HepG2 (cell line): ENCODE results near the gene KCNJ5. TPM values are rescaled to one million over a fixed set of nuclear protein-coding genes. Genes with fewer than 3 reads are reported as not detected.

Experiments used
- ATAC-seq: fragments of 200-7000 bp; cut with Tn5 transposase; 3 replicates; pipeline ENCODE4 v1.9.1; 2020; ENCODE audit warnings: mild to moderate bottlenecking, moderate library complexity
- BruUV-seq: library from RNA; stranded (reverse); fragments of 400-500 nt; replicated peaks from 2 replicates; lab custom pipeline; 2021; lab: Mats Ljungman, UMichigan
- CTCF ChIA-PET: fragments of 300-600 bp; formaldehyde crosslinking; extraction: SDS; loops from one replicate; lab custom pipeline; 2021; ENCODE audit warnings: low total read pairs, inconsistent platforms, low intra/inter-chr PET ratio; lab: Yijun Ruan, JAX
- POLR2A ChIA-PET: fragments of 350-600 bp; sonication (Branson Sonifier 250); formaldehyde crosslinking; loops from one replicate; lab custom pipeline; 2020; ENCODE audit warnings: antibody characterized with exemption, inconsistent platforms; lab: Yijun Ruan, JAX
- DNase-seq: peaks from one replicate; pipeline ENCODE4 v3.0.0-alpha.2; 2015; ENCODE audit warnings: low spot score
- FAIRE-seq: peaks from 3 replicates; lab custom pipeline; 2011; peaks lifted over from hg19 to GRCh38; lab: Jason Lieb, UNC
- H2AFZ ChIP-seq: one replicate; pipeline ENCODE4 v1.6.1; 2011; ENCODE audit warnings: low read length, inconsistent platforms
- H3K27ac ChIP-seq: fragments of 300-600 bp; 3 replicates; pipeline ENCODE4 v1.8.0; 2011; ENCODE audit warnings: mixed run types, mild to moderate bottlenecking, mixed read lengths, low read length, inconsistent platforms; ENCODE audit not compliant: insufficient read depth; ENCODE audit errors: extremely low read length
- H3K27me3 ChIP-seq, 2 experiments: fragments of 200-600 bp in 1 of 2; 2 replicates in 1 of 2; 3 replicates in 1 of 2; pipeline versions ENCODE4 v1.6.0 to v1.8.0; 2011; ENCODE audit warnings: low read length in 2 of 2, mild to moderate bottlenecking in 2 of 2, moderate library complexity in 2 of 2, inconsistent platforms in 1 of 2; ENCODE audit not compliant: insufficient read depth in 2 of 2, control insufficient read depth in 1 of 2
- H3K36me3 ChIP-seq, 2 experiments: fragments of 200-600 bp in 1 of 2; replicated peaks in 1 of 2; 2 replicates in 1 of 2; 3 replicates in 1 of 2; pipeline versions ENCODE4 v1.5.1 to v1.8.0; 2011; ENCODE audit warnings: low read length in 2 of 2, inconsistent platforms in 1 of 2; ENCODE audit not compliant: insufficient read depth in 2 of 2, control insufficient read depth in 1 of 2
- H3K4me1 ChIP-seq: 2 replicates; pipeline ENCODE4 v1.5.1; 2012; ENCODE audit warnings: low read length, inconsistent platforms; ENCODE audit not compliant: insufficient read depth
- H3K4me2 ChIP-seq: 2 replicates; pipeline ENCODE4 v1.6.0; 2011; ENCODE audit warnings: low read depth, low read length, inconsistent platforms
- H3K4me3 ChIP-seq, 3 experiments: fragments of 200-600 bp in 1 of 3; sonication (generic), shearing (Covaris generic) in 1 of 3; replicated peaks in 1 of 3; 2 replicates each; pipeline ENCODE4 v1.5.1; 2011 to 2016; ENCODE audit warnings: low read length in 3 of 3, inconsistent platforms in 2 of 3, low read depth in 2 of 3, mild to moderate bottlenecking in 2 of 3, control low read depth in 1 of 3, mixed read lengths in 1 of 3; ENCODE audit not compliant: insufficient read depth in 1 of 3
- H3K79me2 ChIP-seq: one replicate; pipeline ENCODE4 v1.6.1; 2011; ENCODE audit warnings: low read length, inconsistent platforms; ENCODE audit not compliant: insufficient read depth
- H3K9ac ChIP-seq: 2 replicates; pipeline ENCODE4 v1.6.0; 2011; ENCODE audit warnings: mild to moderate bottlenecking, low read depth, low read length, inconsistent platforms; ENCODE audit not compliant: insufficient read depth
- H3K9me3 ChIP-seq: 2 replicates; pipeline ENCODE4 v1.5.1; 2012; ENCODE audit warnings: mild to moderate bottlenecking, low read length
- H4K20me1 ChIP-seq: 2 replicates; pipeline ENCODE4 v1.6.0; 2011; ENCODE audit warnings: inconsistent platforms, mild to moderate bottlenecking, low read length, moderate library complexity; ENCODE audit not compliant: insufficient read depth
- ATF1 ChIP-seq: IDR thresholded peaks from 2 replicates; pipeline ENCODE4 v1.6.1; 2016; ENCODE audit warnings: mild to moderate bottlenecking, control low read depth
- E2F2 ChIP-seq: sonication (generic); formaldehyde crosslinking; IDR thresholded peaks from 2 replicates; pipeline ENCODE4 v1.4.0; 2020; ENCODE audit warnings: missing genetic modification reagents, borderline replicate concordance
- GATAD1 ChIP-seq: IDR thresholded peaks from 2 replicates; pipeline ENCODE4 v1.6.1; 2016; ENCODE audit warnings: missing genetic modification reagents, missing compliant biosample characterization
- GTF2F1 ChIP-seq: fragments of 150-350 bp; IDR thresholded peaks from 2 replicates; pipeline ENCODE4 v1.6.1; 2014; ENCODE audit warnings: low read length
- REPIN1 ChIP-seq: sonication (generic); formaldehyde crosslinking; IDR thresholded peaks from 2 replicates; pipeline ENCODE4 v1.8.0; 2022; ENCODE audit warnings: missing genetic modification reagents, low read depth, mild to moderate bottlenecking, borderline replicate concordance
- TRIM24 ChIP-seq: sonication (generic); formaldehyde crosslinking; IDR thresholded peaks from 2 replicates; pipeline ENCODE4 v1.8.0; 2022; ENCODE audit warnings: mild to moderate bottlenecking, missing genetic modification reagents
- ZBTB42 ChIP-seq: sonication (generic); formaldehyde crosslinking; IDR thresholded peaks from 2 replicates; pipeline ENCODE4 v1.5.0; 2020; ENCODE audit warnings: mild to moderate bottlenecking, missing genetic modification reagents
- ZNF276 ChIP-seq: sonication (generic); formaldehyde crosslinking; IDR thresholded peaks from 2 replicates; pipeline ENCODE4 v1.4.0; 2020; ENCODE audit warnings: mild to moderate bottlenecking, low read depth, missing genetic modification reagents
- ZNF557 ChIP-seq: sonication (generic); formaldehyde crosslinking; IDR thresholded peaks from 2 replicates; pipeline ENCODE4 v1.4.0; 2020; ENCODE audit warnings: missing genetic modification reagents
- ZNF589 ChIP-seq: sonication (generic); formaldehyde crosslinking; conservative IDR thresholded peaks from 2 replicates; pipeline ENCODE4 v1.8.0; 2022; ENCODE audit warnings: mild to moderate bottlenecking, moderate library complexity, missing genetic modification reagents
- WGBS: methylation state at CpG from one replicate; pipeline ENCODE4 v1.1.6; 2017; ENCODE audit warnings: low lambda C conversion rate; 5-methylcytosine and 5-hydroxymethylcytosine counted together
- in situ Hi-C: cut with HindIII; loops from 2 replicates; pipeline ENCODE4 v1.10.0; 2017; ENCODE audit warnings: low pct_unique_long_range_greater_than_20kb; ENCODE audit not compliant: extremely low pct_ligation_motif_present
- intact Hi-C: fragments of 100-400 bp; cut with micrococcal nuclease; formaldehyde crosslinking; loops from one replicate; pipeline ENCODE4 v1.10.0; 2022; ENCODE audit not compliant: unreplicated experiment
- polyA plus RNA-seq, 8 experiments: library from polyadenylated mRNA; depleted of rRNA in 3 of 8; stranded (reverse) in 7 of 8; unstranded in 1 of 8; fragments of >200 nt; fragmentation: Illumina TruSeq in 4 of 8; extraction: Trizol in 4 of 8; gene quantifications; 2 replicates each; pipeline versions ENCODE4 v1.2.1 to v1.2.3, GENCODE V29; 2011 to 2016; ENCODE audit warnings: low read depth in 4 of 8, missing spikeins in 1 of 8, mixed read lengths in 1 of 8; ENCODE audit not compliant: insufficient read depth in 1 of 8
- total RNA-seq, 5 experiments: library from RNA; depleted of rRNA; stranded (reverse); fragments of >200 nt; fragmentation: Illumina TruSeq; extraction: Trizol; gene quantifications; 2 replicates each; pipeline ENCODE4 v1.2.3, GENCODE V29; 2016; ENCODE audit warnings: low read depth in 1 of 5

KCNJ5 gene
- total and polyA plus RNA-seq, 2 of the 13 experiments (the other 11 are each of a cell fraction or from before 2014, with no cell fraction given), result not detected

DNA sequence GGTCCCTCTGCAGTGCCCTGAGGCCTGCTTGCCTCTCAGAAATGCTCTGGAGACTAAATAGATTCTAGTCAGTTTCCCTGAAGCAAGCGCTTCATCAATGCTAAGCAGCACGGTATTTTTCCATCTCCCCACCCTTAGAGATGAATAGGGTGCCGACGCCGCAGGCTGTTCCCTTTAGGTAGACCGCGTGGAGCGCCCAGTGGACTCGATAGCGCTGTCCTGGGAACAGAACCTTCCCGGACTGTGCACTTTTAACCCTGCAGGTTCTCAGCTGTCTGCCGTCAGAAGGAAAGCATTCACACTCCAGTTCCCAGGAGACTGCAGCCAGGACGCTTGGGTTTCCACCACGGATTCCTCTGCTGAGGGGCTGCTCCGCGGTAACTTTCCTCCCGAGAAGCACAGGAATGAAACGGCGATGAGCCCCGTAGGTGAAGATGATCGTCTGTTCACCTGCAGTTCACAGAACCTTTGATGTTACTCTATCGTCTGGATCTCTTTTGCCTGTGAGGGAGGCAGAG lies 15.0 kb upstream of the KCNJ5 start:
- intact Hi-C loops, result no loop called here
- 19% methylated on average over 6 of the region's 22 CpGs for WGBS
- Histone ChIP-seq H4K20me1 (no peaks in the 10 kb centered on the region), H3K79me2 (no peaks in the 10 kb centered on the region), H3K9ac (no peak overlapping the region), H3K9me3 (no peaks in the 10 kb centered on the region), H2AFZ (no peak overlapping the region), H3K27me3 (peaks cover 6 to 40% of the 10 kb centered on the region in 2 experiments; a peak in 3 of 5 replicates), H3K27ac (no peak overlapping the region), H3K4me2 (no peak overlapping the region), H3K4me3 (no peak overlapping the region), H3K4me1 (0 out of 2 replicates have a peak, but pooled peaks cover 8% of the 10 kb centered on the region), H3K36me3 (no peaks in the 10 kb centered on the region)
- TF ChIP-seq ZNF276, result no peak
- no TSS peak for BruUV-seq
- ChIA-PET CTCF (no interaction called here), POLR2A (no interaction called here)
- in situ Hi-C loops, result loop anchor here (25.0 kb wide), 1 partner anchor 811 kb away; no protein-coding TSS in a partner anchor
- ATAC-seq, result peak; percentile 75
- no peak for FAIRE-seq
- no peak for DNase-seq

- Histone ChIP-seq H3K4me1 (0 out of 2 replicates have a peak, but pooled peaks cover 8% of the 10 kb centered on the region), H3K9me3 (no peaks in the 10 kb centered on the region), H3K4me2 (no peak overlapping the region), H3K27me3 (peaks cover 6 to 51% of the 10 kb centered on the region in 2 experiments; a peak in 3 of 5 replicates), H3K36me3 (no peaks in the 10 kb centered on the region), H2AFZ (no peak overlapping the region), H3K27ac (no peak overlapping the region), H3K79me2 (no peaks in the 10 kb centered on the region), H3K9ac (no peak overlapping the region), H3K4me3 (no peak overlapping the region), H4K20me1 (no peaks in the 10 kb centered on the region)
- no TSS peak for BruUV-seq
- FAIRE-seq, result no peak
- 61% methylated on average over 5 of the region's 5 CpGs for WGBS
- intact Hi-C loops (no loop called here), in situ Hi-C loops (loop anchor here (25.0 kb wide), 1 partner anchor 810 kb away; no protein-coding TSS in a partner anchor)
- DNase-seq, result no peak
- POLR2A ChIA-PET, result no interaction called here
- CTCF ChIA-PET, result no interaction called here
- TF ChIP-seq ZNF557, result no peak
- no peak for TF ChIP-seq ZNF589 (CRISPR knock-in tag)
- no peak for TF ChIP-seq TRIM24 (CRISPR knock-in tag)
- no peak for TF ChIP-seq ZBTB42
- no peak for TF ChIP-seq ATF1 (CRISPR knock-in tag)
- no peak for TF ChIP-seq GTF2F1
- no peak for TF ChIP-seq E2F2 (CRISPR knock-in tag)
- TF ChIP-seq GATAD1 (CRISPR knock-in tag), result no peak
- TF ChIP-seq REPIN1 (CRISPR knock-in tag), result no peak
- ATAC-seq, result no peak
These were observed 13.4 kb upstream of the KCNJ5 start for GRCh38 chr11:128877726-128878125.
